SJCRH30 (cell line): ENCODE results near the gene REV1. TPM values are rescaled to one million over a fixed set of nuclear protein-coding genes. Genes with fewer than 3 reads are reported as not detected.
"Not testable (repeated sequence)": the region's sequence is repeated elsewhere in the genome, so short reads cannot be mapped to it uniquely, and the experiment has no call there.

Source experiments
- DNase-seq, 2 experiments: peaks; one replicate each; pipeline ENCODE4 v3.0.0-alpha.2; 2015 to 2020
- H3K27ac ChIP-seq: fragments of 250-450 bp; sonication (Bioruptor Pico); 2 replicates; pipeline ENCODE4 v1.5.1; 2020; ENCODE audit warnings: mild to moderate bottlenecking, moderate library complexity
- H3K27me3 ChIP-seq: fragments of 250-450 bp; sonication (Bioruptor Pico); 2 replicates; pipeline ENCODE4 v1.5.1; 2020; ENCODE audit warnings: mild to moderate bottlenecking, moderate library complexity
- H3K36me3 ChIP-seq: fragments of 250-450 bp; sonication (Bioruptor Pico); 2 replicates; pipeline ENCODE4 v1.5.1; 2020; ENCODE audit warnings: mild to moderate bottlenecking, moderate library complexity
- H3K4me1 ChIP-seq: fragments of 250-450 bp; sonication (Bioruptor Pico); 2 replicates; pipeline ENCODE4 v1.5.1; 2020; ENCODE audit warnings: mild to moderate bottlenecking, moderate library complexity
- H3K4me3 ChIP-seq: fragments of 250-450 bp; sonication (Bioruptor Pico); 2 replicates; pipeline ENCODE4 v1.5.1; 2020; ENCODE audit warnings: mild to moderate bottlenecking, moderate library complexity
- H3K9me3 ChIP-seq: fragments of 250-450 bp; sonication (Bioruptor Pico); replicated peaks from 2 replicates; pipeline ENCODE4 v1.5.1; 2020; ENCODE audit warnings: mild to moderate bottlenecking, moderate library complexity
- total RNA-seq: library from RNA; depleted of rRNA; stranded (reverse); fragments of >200 nt; shearing (Covaris generic); gene quantifications from 2 replicates; pipeline ENCODE4 v1.2.3, GENCODE V29; 2014; rRNA removed

Gene REV1
- 35.5 and 50.8 TPM in 2 replicates for total RNA-seq

DNA sequence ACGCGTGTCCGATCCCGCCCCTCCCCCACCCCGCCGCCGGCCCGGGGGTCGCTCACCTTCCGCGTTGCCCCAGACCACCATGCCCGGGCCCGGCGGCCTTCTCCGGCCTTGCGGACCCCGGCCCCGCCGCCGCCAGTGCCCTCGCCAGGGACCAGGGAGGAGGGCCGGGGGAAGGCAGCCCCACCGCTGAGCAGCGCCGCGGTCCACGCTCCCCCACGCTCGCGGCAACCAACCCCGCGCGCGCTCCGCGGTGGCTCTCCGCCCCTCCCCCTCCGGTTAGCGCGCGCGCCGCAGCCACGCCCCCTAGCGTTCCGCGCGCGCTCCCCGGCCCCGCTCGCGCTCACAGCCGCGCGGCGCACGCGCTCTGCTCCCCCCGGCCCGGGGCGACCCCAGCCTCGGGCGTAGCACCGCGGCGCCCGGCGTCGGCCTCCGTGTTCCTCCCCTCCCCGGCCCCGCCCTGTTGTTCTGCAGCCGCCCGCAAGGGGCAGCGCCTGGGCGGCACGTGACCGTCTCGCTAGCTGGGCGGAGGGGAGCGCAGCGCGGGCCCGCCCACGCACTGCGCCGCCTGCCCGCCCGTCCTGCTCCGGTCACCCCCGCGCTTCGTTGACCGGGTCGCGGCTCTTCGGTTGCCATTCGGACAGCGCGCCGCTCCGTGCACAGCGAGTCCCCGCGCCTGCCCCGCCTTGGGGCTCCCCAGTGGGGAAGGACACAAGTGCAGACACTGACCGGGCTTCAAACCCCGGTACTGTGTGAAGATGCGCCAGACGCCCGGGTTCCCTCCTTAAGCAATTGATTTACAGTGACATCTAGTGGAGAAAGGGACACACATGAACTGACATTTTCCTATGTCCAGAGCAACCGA is at the start of gene REV1:
Gene REV1 (minus strand): TSS at position 257 of the 862 bp plus-strand sequence. CDS start 25,042 bp downstream, outside the sequence.
- Histone ChIP-seq H3K4me1 (0 out of 2 replicates have a peak, but pooled peaks cover 2% of the 10 kb centered on the region), H3K4me3 (peak within 1 kb of the TSS; percentile 77), H3K9me3 (no peaks in the 10 kb centered on the region), H3K36me3 (peaks cover 2% of the 10 kb centered on the region; the same call in 1 of the 2 replicates), H3K27me3 (no peaks in the 10 kb centered on the region), H3K27ac (peak within 1 kb of the TSS; percentile 70)
- peak; percentile 92 to 94 for DNase-seq

DNA sequence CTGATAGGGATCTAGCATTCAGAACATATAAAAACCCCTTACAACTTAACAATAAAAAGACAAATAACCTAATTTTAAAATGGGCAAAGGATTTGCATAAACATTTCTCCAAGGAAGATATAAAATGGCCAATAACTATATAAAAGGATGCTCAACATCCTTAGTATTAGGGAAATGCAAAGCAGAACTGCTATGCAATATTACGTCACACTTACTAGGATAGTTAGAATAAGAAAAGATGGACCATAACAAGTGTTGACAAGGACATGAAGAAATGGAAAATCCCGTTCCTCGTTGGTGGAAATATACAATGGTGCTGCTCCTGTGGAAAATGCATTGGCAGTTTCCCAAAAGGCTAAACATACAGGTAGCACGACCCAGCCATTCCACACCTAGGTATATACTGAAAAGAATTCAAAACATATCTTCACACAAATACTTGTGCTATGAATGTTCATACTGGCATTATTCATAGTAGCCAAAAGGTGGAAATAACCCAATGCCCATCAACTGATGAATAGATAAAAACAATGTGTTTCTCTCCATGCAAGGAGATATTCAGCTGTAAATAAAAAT is 48.2 kb upstream of the REV1 start:
- Histone ChIP-seq H3K4me1 (no peaks in the 10 kb centered on the region), H3K4me3 (no peak overlapping the region), H3K27ac (no peak overlapping the region), H3K36me3 (no peaks in the 10 kb centered on the region), H3K27me3 (no peaks in the 10 kb centered on the region; the same call in 1 of the 2 replicates), H3K9me3 (no peaks in the 10 kb centered on the region; the same call in 1 of the 2 replicates)
- no peak for DNase-seq

GRCh38 chr2:99524056-99524455 is 34.2 kb upstream of the REV1 start:
- H3K36me3 ChIP-seq = no peaks in the 10 kb centered on the region
- H3K27ac ChIP-seq = no peak overlapping the region
- H3K9me3 ChIP-seq = no peaks in the 10 kb centered on the region
- H3K4me3 ChIP-seq = no peak overlapping the region
- H3K27me3 ChIP-seq = no peaks in the 10 kb centered on the region
- no peak for DNase-seq
- H3K4me1 ChIP-seq = no peaks in the 10 kb centered on the region

GRCh38 chr2:99522157-99522556 is 32.3 kb upstream of the REV1 start:
- H3K36me3 ChIP-seq = no peaks in the 10 kb centered on the region
- no peaks in the 10 kb centered on the region for H3K4me1 ChIP-seq
- H3K4me3 ChIP-seq = no peak overlapping the region
- H3K27ac ChIP-seq = no peak overlapping the region
- no peaks in the 10 kb centered on the region for H3K9me3 ChIP-seq
- DNase-seq = no peak
- H3K27me3 ChIP-seq = no peaks in the 10 kb centered on the region

- Histone ChIP-seq H3K27me3 (no peaks in the 10 kb centered on the region; the same call in 1 of the 2 replicates), H3K36me3 (no peaks in the 10 kb centered on the region), H3K9me3 (no peaks in the 10 kb centered on the region), H3K4me1 (no peaks in the 10 kb centered on the region), H3K27ac (no peak overlapping the region), H3K4me3 (no peak overlapping the region)
- DNase-seq = no peak
These were observed 31.0 kb upstream of the REV1 start for GRCh38 chr2:99520813-99521212.

GRCh38 chr2:99520195-99520594 is 30.4 kb upstream of the REV1 start:
- no peaks in the 10 kb centered on the region for H3K9me3 ChIP-seq
- H3K36me3 ChIP-seq = no peaks in the 10 kb centered on the region
- H3K27me3 ChIP-seq = no peaks in the 10 kb centered on the region; the same call in 1 of the 2 replicates
- H3K4me1 ChIP-seq = no peaks in the 10 kb centered on the region
- no peak overlapping the region for H3K4me3 ChIP-seq
- no peak for DNase-seq
- no peak overlapping the region for H3K27ac ChIP-seq

- Histone ChIP-seq H3K4me3 (no peak overlapping the region), H3K27ac (no peak overlapping the region), H3K36me3 (no peaks in the 10 kb centered on the region), H3K4me1 (no peaks in the 10 kb centered on the region), H3K27me3 (no peaks in the 10 kb centered on the region; the same call in 1 of the 2 replicates), H3K9me3 (no peaks in the 10 kb centered on the region)
- no peak for DNase-seq
These were observed 24.5 kb upstream of the REV1 start for GRCh38 chr2:99514357-99514756.

DNA sequence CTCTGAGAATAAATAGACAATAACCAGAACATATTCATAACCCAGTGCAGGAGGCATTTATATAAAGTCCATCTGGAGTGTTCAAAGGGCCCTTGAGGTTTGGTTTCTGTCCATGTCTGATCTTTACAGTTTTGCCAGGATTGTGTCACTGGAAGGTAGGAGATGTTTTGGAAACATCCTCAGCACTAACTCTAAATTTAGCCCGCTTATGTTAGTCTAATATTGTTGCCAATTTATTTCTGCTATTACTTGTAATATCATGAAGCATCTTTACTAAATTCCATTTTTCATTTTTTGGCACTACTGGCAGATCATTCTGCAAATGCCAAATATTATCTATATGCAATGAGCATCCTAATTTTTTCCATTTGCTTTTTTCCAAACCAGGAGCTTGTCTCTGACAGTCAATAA is 22.4 kb upstream of the REV1 start:
- Histone ChIP-seq H3K4me1 (no peaks in the 10 kb centered on the region), H3K4me3 (no peak overlapping the region), H3K36me3 (no peaks in the 10 kb centered on the region), H3K27ac (no peak overlapping the region), H3K27me3 (no peaks in the 10 kb centered on the region; the same call in 1 of the 2 replicates), H3K9me3 (no peaks in the 10 kb centered on the region)
- no peak for DNase-seq

DNA sequence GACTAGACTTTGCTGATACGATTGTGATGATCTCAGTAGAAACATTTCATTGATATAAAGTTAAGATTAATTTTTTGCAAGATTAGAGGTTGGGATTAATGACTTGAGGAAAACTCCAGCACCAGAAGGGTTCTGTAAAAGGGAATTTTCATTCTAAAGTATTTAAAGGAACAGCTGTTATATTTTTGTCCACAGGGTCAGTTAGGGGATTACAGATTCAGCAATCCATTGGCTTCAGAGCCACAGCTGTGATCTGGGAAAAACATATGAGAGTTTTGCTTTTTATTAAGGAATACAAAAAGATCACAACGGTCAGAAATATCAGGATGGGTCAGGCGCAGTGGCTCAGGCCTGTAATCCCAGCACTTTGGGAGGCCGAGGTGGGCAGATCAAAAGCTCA is 19.6 kb upstream of the REV1 start:
- no peak for DNase-seq
- Histone ChIP-seq H3K36me3 (no peaks in the 10 kb centered on the region), H3K4me3 (no peak overlapping the region), H3K27me3 (no peaks in the 10 kb centered on the region), H3K9me3 (no peaks in the 10 kb centered on the region), H3K27ac (no peak overlapping the region), H3K4me1 (no peaks in the 10 kb centered on the region)

DNA sequence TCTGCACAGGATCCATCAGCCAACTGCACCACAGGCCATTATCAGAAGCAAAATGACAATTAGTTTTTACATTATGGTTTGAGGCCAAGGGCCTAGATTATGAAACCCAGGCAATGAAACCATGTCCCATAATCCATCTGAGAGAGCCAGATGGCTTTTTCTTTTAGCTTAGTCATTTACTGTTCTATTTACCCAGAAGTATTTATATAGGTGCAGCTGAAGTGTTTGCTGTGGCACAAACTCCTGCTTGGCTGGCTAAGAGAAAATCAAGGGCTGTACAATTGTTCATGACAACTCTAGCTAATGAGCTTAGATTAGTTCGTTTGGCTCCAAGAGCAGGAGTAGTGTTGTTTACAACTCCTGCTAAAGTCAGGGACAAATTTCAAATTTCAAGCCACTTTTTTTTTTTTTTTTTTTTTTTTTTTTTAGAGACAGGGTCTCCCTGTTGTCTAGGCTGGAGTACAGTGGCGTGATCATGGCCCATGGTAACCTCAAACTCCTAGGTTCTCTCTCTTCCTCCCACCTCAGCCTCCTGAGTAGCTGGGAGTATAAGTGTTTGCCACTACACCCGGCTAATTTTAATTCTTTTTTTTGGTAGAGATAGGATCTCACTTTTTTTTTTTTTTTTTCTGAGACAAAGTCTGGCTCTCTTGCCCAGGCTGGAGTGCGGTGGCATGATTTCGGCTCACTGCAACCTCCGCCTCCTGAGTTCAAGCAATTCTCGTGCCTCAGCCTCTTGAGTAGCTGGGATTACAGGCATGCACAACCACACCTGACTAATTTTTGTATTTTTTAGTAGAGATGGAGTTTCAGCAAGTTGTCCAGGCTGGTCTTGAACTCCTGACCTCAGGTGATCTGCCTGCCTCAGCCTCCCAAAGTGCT is 18.4 kb upstream of the REV1 start:
- no peak overlapping the region for H3K4me3 ChIP-seq
- no peaks in the 10 kb centered on the region for H3K36me3 ChIP-seq
- no peaks in the 10 kb centered on the region for H3K27me3 ChIP-seq
- no peak for DNase-seq
- H3K9me3 ChIP-seq = no peaks in the 10 kb centered on the region
- no peaks in the 10 kb centered on the region for H3K4me1 ChIP-seq
- no peak overlapping the region for H3K27ac ChIP-seq

DNA sequence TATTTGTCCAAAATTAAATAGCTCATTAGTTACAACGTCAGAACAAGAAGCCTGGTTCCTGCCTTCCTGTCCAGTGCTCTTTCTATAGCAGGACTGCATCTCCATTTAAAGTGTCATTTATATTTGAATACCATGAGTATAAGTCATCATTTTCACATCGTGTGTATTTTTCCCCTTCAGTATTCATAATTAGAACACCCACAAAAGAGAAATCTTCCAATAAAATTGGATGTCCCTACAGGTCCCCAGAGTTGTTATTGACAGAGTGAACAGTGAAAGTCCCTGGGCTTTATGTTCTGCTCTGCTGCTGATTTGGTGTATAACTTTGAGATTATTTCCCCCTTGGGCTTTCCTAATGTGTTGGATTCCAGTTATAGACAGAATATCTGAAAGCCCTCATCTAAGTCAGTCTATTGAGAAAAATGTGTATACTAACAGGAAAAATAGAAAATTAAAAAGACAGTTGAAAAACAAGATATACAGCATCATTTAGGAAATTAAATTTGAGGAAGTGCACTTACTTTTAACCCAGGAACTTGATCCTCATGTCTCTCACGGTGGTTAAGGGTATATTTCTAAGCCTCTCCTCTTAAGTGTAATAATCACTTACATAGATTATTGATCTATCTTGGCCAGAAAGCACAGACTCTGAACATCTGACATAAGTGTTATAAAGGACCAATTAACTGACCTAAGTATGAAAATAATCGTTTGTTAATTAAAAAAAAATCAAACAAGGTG is 15.2 kb upstream of the REV1 start:
- Histone ChIP-seq H3K9me3 (no peaks in the 10 kb centered on the region), H3K27ac (no peak overlapping the region), H3K36me3 (no peaks in the 10 kb centered on the region), H3K4me3 (no peak overlapping the region), H3K4me1 (no peaks in the 10 kb centered on the region), H3K27me3 (no peaks in the 10 kb centered on the region)
- DNase-seq = no peak

DNA sequence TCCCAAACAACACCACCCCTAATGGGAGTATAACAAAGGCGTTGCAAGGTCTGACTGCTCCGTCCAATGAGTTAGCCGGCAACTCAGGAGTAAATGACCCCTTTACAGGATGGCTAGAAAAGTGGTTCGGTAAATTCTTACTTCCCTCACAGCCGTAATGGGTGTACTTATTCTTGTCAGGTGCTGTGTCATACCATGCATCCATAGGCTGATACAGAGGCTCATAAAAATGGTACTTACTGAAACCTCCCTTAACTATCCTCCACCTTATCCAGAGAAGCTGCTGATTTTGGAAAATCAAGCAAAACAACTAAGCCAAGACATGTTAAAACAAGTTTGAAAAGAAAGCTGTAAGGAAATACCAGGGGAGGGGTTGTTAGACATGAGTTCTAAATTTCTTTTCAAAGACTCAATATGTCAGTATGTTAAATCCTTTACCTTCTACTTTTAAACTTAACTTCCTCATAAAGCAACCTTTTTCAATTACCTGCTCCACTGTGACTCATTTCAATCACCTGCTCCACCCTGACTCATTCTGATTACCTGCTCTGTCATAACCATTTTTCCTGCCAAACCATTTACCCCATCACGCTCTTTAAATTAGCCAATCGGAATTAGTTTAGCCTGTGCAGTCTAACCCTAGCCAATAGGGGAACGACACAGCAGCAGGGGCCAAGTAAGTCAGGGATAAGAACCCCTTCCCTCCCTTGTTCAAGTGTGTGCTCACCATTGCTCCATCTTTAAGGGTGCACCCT is 14.0 kb upstream of the REV1 start:
- not testable (repeated sequence) for H3K4me3 ChIP-seq

GRCh38 chr2:99496021-99496420 is 6.2 kb upstream of the REV1 start:
- no peak overlapping the region for H3K27ac ChIP-seq
- no peaks in the 10 kb centered on the region for H3K4me1 ChIP-seq
- H3K9me3 ChIP-seq = no peaks in the 10 kb centered on the region
- 0 out of 2 replicates have a peak, but pooled peaks cover 6% of the 10 kb centered on the region for H3K27me3 ChIP-seq
- H3K4me3 ChIP-seq = no peak overlapping the region
- DNase-seq = no peak
- H3K36me3 ChIP-seq = no peaks in the 10 kb centered on the region

More for the DNA sequence above, 14.0 kb upstream of the REV1 start:
- not testable (repeated sequence) for H3K27ac ChIP-seq, H3K9me3 ChIP-seq, H3K4me1 ChIP-seq, H3K27me3 ChIP-seq, H3K36me3 ChIP-seq, DNase-seq
